Spleen (tissue), 11 donors: ENCODE measurements around the gene KCNJ10. TPM values are rescaled to one million over a fixed set of nuclear protein-coding genes. Genes with fewer than 3 reads are reported as not detected.

ENCODE experiments used
- DNase-seq: peaks from one replicate; pipeline ENCODE4 v3.0.0-alpha.2; 2020
- H3K27ac ChIP-seq, 8 donors: fragments of 200-600 bp; sonication (generic) in 7 of 8; 1 replicate in 4 of 8; 2 replicates in 4 of 8; pipeline versions ENCODE4 v1.5.0 to v1.8.0; 2016 to 2021; ENCODE audit warnings: inconsistent platforms in 4 of 8, mild to moderate bottlenecking in 4 of 8, moderate library complexity in 1 of 8
- H3K27me3 ChIP-seq, 7 donors: fragments of 200-600 bp; sonication (generic) in 6 of 7; replicated peaks in 1 of 7; 1 replicate in 4 of 7; 2 replicates in 3 of 7; pipeline versions ENCODE4 v1.5.0 to v1.8.0; 2016 to 2021; ENCODE audit warnings: inconsistent platforms in 3 of 7, mild to moderate bottlenecking in 1 of 7
- H3K36me3 ChIP-seq, 6 donors: fragments of 200-600 bp; sonication (generic) in 5 of 6; 1 replicate in 4 of 6; 2 replicates in 2 of 6; pipeline versions ENCODE4 v1.5.0 to v1.8.0; 2016 to 2021; ENCODE audit warnings: inconsistent platforms in 2 of 6
- H3K4me1 ChIP-seq, 6 donors: fragments of 200-600 bp; sonication (generic) in 5 of 6; 1 replicate in 3 of 6; 2 replicates in 3 of 6; pipeline versions ENCODE4 v1.5.0 to v1.8.0; 2016 to 2021; ENCODE audit warnings: inconsistent platforms in 3 of 6
- H3K4me3 ChIP-seq, 8 donors: fragments of 200-600 bp; sonication (generic) in 7 of 8; 1 replicate in 4 of 8; 2 replicates in 4 of 8; pipeline versions ENCODE4 v1.5.0 to v1.8.0; 2016 to 2021; ENCODE audit warnings: inconsistent platforms in 4 of 8, mild to moderate bottlenecking in 4 of 8, moderate library complexity in 2 of 8
- H3K9me3 ChIP-seq, 8 donors: fragments of 200-600 bp; sonication (generic) in 7 of 8; 1 replicate in 4 of 8; 2 replicates in 4 of 8; pipeline versions ENCODE4 v1.5.0 to v1.8.0; 2016 to 2021; ENCODE audit warnings: inconsistent platforms in 4 of 8
- POLR2A ChIP-seq, 3 donors: fragments of 450-650 bp; IDR thresholded peaks; one replicate each; pipeline ENCODE4 v1.5.1; 2017; ENCODE audit warnings: antibody characterized with exemption in 3 of 3, mild to moderate bottlenecking in 1 of 3
- POLR2AphosphoS5 ChIP-seq, 3 donors: sonication (generic); formaldehyde crosslinking; IDR thresholded peaks; one replicate each; pipeline ENCODE4 v1.5.1; 2017; ENCODE audit warnings: antibody characterized with exemption in 3 of 3
- WGBS, 5 donors: extraction: QIAGEN DNeasy Blood & Tissue Kit in 3 of 5; methylation state at CpG; one replicate each; pipeline versions ENCODE4 v1.1.5 to v1.1.7; 2013 to 2018; 5-methylcytosine and 5-hydroxymethylcytosine counted together
- intact Hi-C: fragments of 100-400 bp; cut with DNase I; formaldehyde crosslinking; loops from one replicate; pipeline ENCODE4 v1.15.0; 2023; ENCODE audit warnings: low total_unique reads
- polyA plus RNA-seq, 3 donors: library from polyadenylated mRNA; stranded (reverse); fragments of 200-250 nt; gene quantifications; one replicate each; pipeline ENCODE4 v1.2.1, GENCODE V29; 2013
- total RNA-seq, 7 donors: library from RNA; depleted of rRNA in 3 of 7; stranded (reverse); fragments of >200 nt in 3 of 7; fragmentation: NEBNext Ultra II Directional in 4 of 7; extraction: Animal tissue kit (Norgen Biotek cat#: 25700) in 4 of 7; gene quantifications; one replicate each; pipeline versions ENCODE4 v1.1.0 to v1.2.1, GENCODE V29; 2016 to 2021
- TF ChIP-seq, protein P1 (sequence below), 11 experiments: fragments of 200-600 bp in 7 of 11; fragments of 450-650 bp in 4 of 11; sonication (generic) in 4 of 11; IDR thresholded peaks in 8 of 11; conservative IDR thresholded peaks in 3 of 11; 1 replicate in 7 of 11; 2 replicates in 4 of 11; pipeline versions ENCODE4 v1.4.0 to v1.8.0; 2016 to 2021; ENCODE audit warnings: antibody characterized with exemption in 11 of 11, inconsistent platforms in 4 of 11, mild to moderate bottlenecking in 1 of 11
- donor health status: healthy with polysubstance abuse.
- donor health status: DM: no; HTN: no; CAD: no; lungs with moderate emphysema.
- donor health status: DM: no; HTN: no; CAD: no.
- donor health status: Bipolar disorder and iron deficiency.
- donor health status: healthy.
- donor health status: DM: no; HTN: no; CAD: no.
- donor health status: DM: yes; HTN: yes; CAD: no.

Gene KCNJ10
- total and polyA plus RNA-seq, 10 donors = 3.7 to 30.8 (median 14.2) TPM

DNA sequence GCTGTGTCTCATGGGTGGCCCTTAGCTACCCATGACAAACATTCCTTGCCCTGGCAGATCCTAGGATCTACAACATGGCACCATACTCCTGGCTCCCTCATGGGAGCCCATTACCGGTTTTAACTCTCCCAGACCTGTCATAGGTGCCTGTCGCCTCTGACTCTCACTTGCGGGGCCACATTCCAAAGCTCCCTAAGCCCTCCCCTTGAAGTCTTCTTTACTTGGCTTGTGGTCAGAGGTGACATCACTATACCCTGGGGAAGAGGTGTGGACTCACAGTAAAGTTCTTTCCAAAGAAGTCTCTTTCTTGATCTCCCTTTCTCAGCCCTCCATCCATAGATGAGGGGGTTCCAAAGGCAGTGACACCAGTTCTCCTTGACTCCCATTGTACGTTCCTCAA, 110.5 kb downstream of the KCNJ10 start:
- Histone ChIP-seq H3K9me3 (no peaks in the 10 kb centered on the region), H3K36me3 (no peaks in the 10 kb centered on the region), H3K4me3 (no peak overlapping the region), H3K27me3 (peaks cover 0 to under 1% (median 0%) of the 10 kb centered on the region in 7 donors), H3K27ac (no peak overlapping the region), H3K4me1 (no peaks in the 10 kb centered on the region)
- WGBS, 5 donors = 67 to 86% (median 79%) methylated on average over 4 of the region's 4 CpGs
- no peak for DNase-seq
- intact Hi-C loops = no loop called here
- TF ChIP-seq POLR2AphosphoS5 (IDR thresholded peaks at IDR 0.05) (no peak), POLR2A (IDR thresholded peaks at IDR 0.05) (no peak)
- TF ChIP-seq, protein P1, sequence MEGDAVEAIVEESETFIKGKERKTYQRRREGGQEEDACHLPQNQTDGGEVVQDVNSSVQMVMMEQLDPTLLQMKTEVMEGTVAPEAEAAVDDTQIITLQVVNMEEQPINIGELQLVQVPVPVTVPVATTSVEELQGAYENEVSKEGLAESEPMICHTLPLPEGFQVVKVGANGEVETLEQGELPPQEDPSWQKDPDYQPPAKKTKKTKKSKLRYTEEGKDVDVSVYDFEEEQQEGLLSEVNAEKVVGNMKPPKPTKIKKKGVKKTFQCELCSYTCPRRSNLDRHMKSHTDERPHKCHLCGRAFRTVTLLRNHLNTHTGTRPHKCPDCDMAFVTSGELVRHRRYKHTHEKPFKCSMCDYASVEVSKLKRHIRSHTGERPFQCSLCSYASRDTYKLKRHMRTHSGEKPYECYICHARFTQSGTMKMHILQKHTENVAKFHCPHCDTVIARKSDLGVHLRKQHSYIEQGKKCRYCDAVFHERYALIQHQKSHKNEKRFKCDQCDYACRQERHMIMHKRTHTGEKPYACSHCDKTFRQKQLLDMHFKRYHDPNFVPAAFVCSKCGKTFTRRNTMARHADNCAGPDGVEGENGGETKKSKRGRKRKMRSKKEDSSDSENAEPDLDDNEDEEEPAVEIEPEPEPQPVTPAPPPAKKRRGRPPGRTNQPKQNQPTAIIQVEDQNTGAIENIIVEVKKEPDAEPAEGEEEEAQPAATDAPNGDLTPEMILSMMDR (IDR thresholded peaks at IDR 0.05 in 8 of 11, conservative IDR thresholded peaks at IDR 0.05 in 3 of 11) = no peak

GRCh38 chr1:159958719-159959380, 111.1 kb downstream of the KCNJ10 start:
- 50 to 76% (median 52%) methylated on average over 3 of the region's 3 CpGs for WGBS, 5 donors
- DNase-seq = no peak

DNA sequence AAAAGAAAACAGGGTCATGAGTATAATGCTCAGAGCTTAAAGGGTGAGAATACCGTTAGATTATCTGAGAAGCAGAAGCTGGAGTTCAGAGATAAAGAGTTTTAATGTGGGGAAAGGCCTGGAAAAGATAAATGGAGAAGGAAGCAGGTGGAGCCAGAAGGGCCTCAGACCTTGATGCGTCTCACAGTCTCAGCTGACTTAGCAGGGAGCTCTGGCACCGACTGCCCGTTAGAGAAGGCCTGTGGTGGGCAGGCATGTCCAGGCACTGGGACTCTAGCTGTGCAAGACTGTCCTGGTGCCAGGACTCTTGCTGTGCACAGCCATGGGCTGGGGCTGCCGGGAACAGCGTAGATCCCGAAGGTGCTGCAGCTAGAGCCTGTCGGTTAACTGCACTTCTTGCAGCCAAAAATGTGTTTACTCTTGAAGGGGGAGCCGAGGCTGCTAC, 112.1 kb downstream of the KCNJ10 start:
- no peaks in the 10 kb centered on the region for H3K36me3 ChIP-seq
- H3K27me3 ChIP-seq = peaks cover 0 to 16% (median 0%) of the 10 kb centered on the region in 7 donors
- intact Hi-C loops = no loop called here
- no peak overlapping the region for H3K4me3 ChIP-seq
- peak; percentile 63 for DNase-seq
- TF ChIP-seq POLR2A (IDR thresholded peaks at IDR 0.05) = no peak
- TF ChIP-seq POLR2AphosphoS5 (IDR thresholded peaks at IDR 0.05) = no peak
- TF ChIP-seq, protein P1 (IDR thresholded peaks at IDR 0.05 in 8 of 11, conservative IDR thresholded peaks at IDR 0.05 in 3 of 11) = no peak
- 59 to 68% (median 62%) methylated on average over 9 of the region's 9 CpGs for WGBS, 5 donors
- H3K9me3 ChIP-seq = no peaks in the 10 kb centered on the region
- H3K27ac ChIP-seq = no peak overlapping the region
- no peaks in the 10 kb centered on the region for H3K4me1 ChIP-seq

More at GRCh38 chr1:159958719-159959380, 111.1 kb downstream of the KCNJ10 start:
- no peak overlapping the region for H3K4me3 ChIP-seq
- H3K9me3 ChIP-seq = no peaks in the 10 kb centered on the region
- intact Hi-C loops = no loop called here
- no peak overlapping the region for H3K27ac ChIP-seq
- peaks cover 0 to 6% (median 0%) of the 10 kb centered on the region in 7 donors for H3K27me3 ChIP-seq
- H3K4me1 ChIP-seq = no peaks in the 10 kb centered on the region
- no peaks in the 10 kb centered on the region for H3K36me3 ChIP-seq
- TF ChIP-seq, protein P1 (IDR thresholded peaks at IDR 0.05 in 8 of 11, conservative IDR thresholded peaks at IDR 0.05 in 3 of 11) = no peak
- no peak for TF ChIP-seq POLR2A (IDR thresholded peaks at IDR 0.05)
- TF ChIP-seq POLR2AphosphoS5 (IDR thresholded peaks at IDR 0.05) = no peak

GRCh38 chr1:159955456-159955855, 114.5 kb downstream of the KCNJ10 start:
- Histone ChIP-seq H3K9me3 (no peaks in the 10 kb centered on the region), H3K4me1 (no peaks in the 10 kb centered on the region), H3K27me3 (peaks cover 0 to 31% (median 4%) of the 10 kb centered on the region in 7 donors), H3K27ac (no peak overlapping the region), H3K36me3 (no peaks in the 10 kb centered on the region), H3K4me3 (no peak overlapping the region)
- intact Hi-C loops = no loop called here
- DNase-seq = no peak
- TF ChIP-seq POLR2AphosphoS5 (IDR thresholded peaks at IDR 0.05) (no peak), POLR2A (IDR thresholded peaks at IDR 0.05) (no peak)
- TF ChIP-seq, protein P1 (IDR thresholded peaks at IDR 0.05 in 8 of 11, conservative IDR thresholded peaks at IDR 0.05 in 3 of 11) = no peak
- 79 to 89% (median 87%) methylated on average over 3 of the region's 3 CpGs for WGBS, 5 donors
